Caco-2 (cell line): ENCODE data around the gene PHF21B. TPM values are rescaled to one million over a fixed set of nuclear protein-coding genes. Genes with fewer than 3 reads are reported as not detected.

Experiments used
- BruUV-seq: library from RNA; stranded (reverse); fragments of 400-500 nt; replicated peaks from 2 replicates; lab custom pipeline; 2021; lab: Mats Ljungman, UMichigan
- CTCF ChIA-PET: fragments of 300-600 bp; sonication (Branson Sonifier 250); formaldehyde crosslinking; loops from one replicate; lab custom pipeline; 2022; ENCODE audit warnings: antibody characterized with exemption; lab: Charles Lee
- POLR2A ChIA-PET: fragments of 300-600 bp; sonication (Branson Sonifier 250); formaldehyde crosslinking; loops from one replicate; lab custom pipeline; 2022; ENCODE audit warnings: antibody characterized with exemption; lab: Charles Lee
- DNase-seq, 2 experiments: peaks; one replicate each; pipeline versions ENCODE4 v3.0.0 to v3.0.0-alpha.2; 2020 to 2022
- H3K27me3 ChIP-seq: replicated peaks from 2 replicates; pipeline ENCODE4 v1.6.0; 2011; ENCODE audit warnings: low read length; ENCODE audit not compliant: control insufficient read depth, insufficient read depth
- H3K36me3 ChIP-seq: 2 replicates; pipeline ENCODE4 v1.5.1; 2011; ENCODE audit warnings: low read length; ENCODE audit not compliant: control insufficient read depth, insufficient read depth
- H3K4me1 ChIP-seq: fragments of 250-450 bp; sonication (Bioruptor Pico); 2 replicates; pipeline ENCODE4 v1.5.1; 2020; ENCODE audit warnings: mild to moderate bottlenecking
- H3K4me3 ChIP-seq: 2 replicates; pipeline ENCODE4 v1.5.1; 2011; ENCODE audit warnings: low read depth, mild to moderate bottlenecking, control low read depth, low read length
- H3K9me3 ChIP-seq: fragments of 250-450 bp; sonication (Bioruptor Pico); 2 replicates; pipeline ENCODE4 v1.5.1; 2020; ENCODE audit warnings: mild to moderate bottlenecking, moderate library complexity
- H3K27ac Mint-ChIP-seq: one replicate; pipeline ENCODE4 v1.8.0; 2022; ENCODE audit warnings: mixed read lengths; ENCODE audit not compliant: unreplicated experiment
- H3K27me3 Mint-ChIP-seq: one replicate; pipeline ENCODE4 v1.8.0; 2022; ENCODE audit warnings: mixed read lengths; ENCODE audit not compliant: insufficient read depth, unreplicated experiment
- H3K36me3 Mint-ChIP-seq: one replicate; pipeline ENCODE4 v1.8.0; 2022; ENCODE audit warnings: mild to moderate bottlenecking, mixed read lengths; ENCODE audit not compliant: insufficient read depth, unreplicated experiment
- H3K4me1 Mint-ChIP-seq: one replicate; pipeline ENCODE4 v1.8.0; 2022; ENCODE audit warnings: low read depth, mixed read lengths; ENCODE audit not compliant: unreplicated experiment
- H3K4me3 Mint-ChIP-seq: one replicate; pipeline ENCODE4 v1.8.0; 2022; ENCODE audit warnings: mild to moderate bottlenecking, moderate library complexity, mixed read lengths; ENCODE audit not compliant: unreplicated experiment
- H3K9me3 Mint-ChIP-seq: one replicate; pipeline ENCODE4 v1.8.0; 2022; ENCODE audit warnings: mixed read lengths; ENCODE audit not compliant: unreplicated experiment
- CTCF ChIP-seq, 2 experiments: fragments of 200-600 bp in 1 of 2; IDR thresholded peaks; 1 replicate in 1 of 2; 2 replicates in 1 of 2; pipeline versions ENCODE4 v1.5.1 to v1.8.0; 2011 to 2022; ENCODE audit warnings: antibody characterized with exemption in 1 of 2, control low read depth in 1 of 2, inconsistent platforms in 1 of 2, low read depth in 1 of 2, low read length in 1 of 2, mild to moderate bottlenecking in 1 of 2, moderate library complexity in 1 of 2; ENCODE audit not compliant: insufficient read depth in 1 of 2, severe bottlenecking in 1 of 2, unreplicated experiment in 1 of 2
- intact Hi-C: fragments of 100-400 bp; cut with micrococcal nuclease; formaldehyde crosslinking; loops from one replicate; pipeline ENCODE4 v1.10.0; 2022; ENCODE audit not compliant: unreplicated experiment
- total RNA-seq: library from RNA; stranded (reverse); gene quantifications from 2 replicates; pipeline ENCODE4 v1.2.3, GENCODE V29; 2022

The PHF21B gene
- total RNA-seq, 1 experiment from 2014 or later, result 0.98 TPM

DNA sequence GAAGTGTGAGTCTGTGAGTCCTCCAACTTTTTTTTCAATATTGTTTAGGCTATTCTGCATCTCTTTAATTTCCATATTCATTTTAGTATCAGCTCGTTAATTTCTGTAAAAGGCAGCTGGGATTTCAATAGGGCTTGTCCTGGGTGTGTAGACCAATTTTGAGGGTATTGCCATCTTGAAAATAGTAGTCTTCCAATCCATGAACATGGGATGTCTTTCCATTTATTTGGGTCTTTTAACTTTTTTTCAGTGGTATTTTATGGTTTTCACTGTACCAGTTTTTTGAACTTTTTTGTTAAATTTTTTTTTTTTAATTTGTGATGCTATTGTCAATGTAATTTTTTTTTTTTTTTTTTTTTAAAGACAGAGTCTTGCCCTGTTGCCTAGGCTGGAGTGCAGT lies 177.9 kb downstream of the PHF21B start:
- peaks cover 4% of the 10 kb centered on the region for H3K4me1 Mint-ChIP-seq
- no peak overlapping the region for H3K4me3 Mint-ChIP-seq
- BruUV-seq, result no TSS peak
- no peaks in the 10 kb centered on the region for H3K27me3 Mint-ChIP-seq
- intact Hi-C loops, result no loop called here
- peaks cover 71% of the 10 kb centered on the region for H3K36me3 Mint-ChIP-seq
- TF ChIP-seq CTCF (IDR thresholded peaks at IDR 0.05; ENCODE audit: insufficient read depth in 1 of 2, low read depth in 1 of 2, low read length in 1 of 2, severe bottlenecking in 1 of 2, unreplicated experiment in 1 of 2), result no peak
- Histone ChIP-seq H3K9me3 (peaks cover 19% of the 10 kb centered on the region), H3K27me3 (no peaks in the 10 kb centered on the region), H3K4me1 (peaks cover 4% of the 10 kb centered on the region; the same call in 1 of the 2 replicates), H3K36me3 (no peaks in the 10 kb centered on the region; the same call in 1 of the 2 replicates), H3K4me3 (no peak overlapping the region)
- no peak overlapping the region for H3K27ac Mint-ChIP-seq
- no peak for DNase-seq
- ChIA-PET POLR2A (no interaction called here), CTCF (no interaction called here)
- H3K9me3 Mint-ChIP-seq, result peaks cover 23% of the 10 kb centered on the region

Other genes starting within 250 kb of the PHF21B start
- 122 and 128 TPM in 2 replicates for gene NUP50, start 153.9 kb upstream of the PHF21B start, total RNA-seq
- 34.7 and 38.8 TPM in 2 replicates for gene KIAA0930, start 230.9 kb upstream of the PHF21B start, total RNA-seq